Endothelial cell of umbilical vein (primary cell): ENCODE results near the gene NIN. TPM values are rescaled to one million over a fixed set of nuclear protein-coding genes. Genes with fewer than 3 reads are reported as not detected.
A peak's percentile ranks its signal among the peaks of the same experiment; 100 is the strongest.

ENCODE experiments used
- Bru-seq: library from RNA; stranded (reverse); fragments of 400-500 nt; gene quantifications from one replicate; lab custom pipeline; 2021; lab: Mats Ljungman, UMichigan
- BruChase-seq, 2 experiments: library from RNA; stranded (reverse); fragments of 400-500 nt; gene quantifications; one replicate each; lab custom pipeline; 2021; lab: Mats Ljungman, UMichigan
- BruUV-seq: library from RNA; stranded (reverse); fragments of 400-500 nt; replicated peaks from 2 replicates; lab custom pipeline; 2021; lab: Mats Ljungman, UMichigan
- CTCF ChIA-PET: fragments of 300-600, 350-600 bp; sonication (Branson Sonifier 250); formaldehyde crosslinking; loops from one replicate; lab custom pipeline; 2021; ENCODE audit warnings: antibody characterized with exemption, inconsistent platforms; lab: Charles Lee
- POLR2A ChIA-PET: fragments of 300-600, 350-600 bp; sonication (Branson Sonifier 250); formaldehyde crosslinking; loops from one replicate; lab custom pipeline; 2021; ENCODE audit warnings: antibody characterized with exemption, inconsistent platforms; lab: Charles Lee
- DNase-seq: peaks from one replicate; pipeline ENCODE4 v3.0.0-alpha.2; 2011; ENCODE audit warnings: low read depth, low spot score
- FAIRE-seq: peaks from 2 replicates; lab custom pipeline; 2011; peaks lifted over from hg19 to GRCh38; lab: Jason Lieb, UNC
- H2AFZ ChIP-seq: 2 replicates; pipeline ENCODE4 v1.6.0; 2012; ENCODE audit warnings: low read depth, low read length, control low read depth, inconsistent platforms
- H3K27ac ChIP-seq: 2 replicates; pipeline ENCODE4 v1.5.1; 2011; ENCODE audit warnings: low read depth, mild to moderate bottlenecking, control low read depth, low read length, moderate library complexity; ENCODE audit not compliant: insufficient read depth
- H3K27me3 ChIP-seq, 2 experiments: 2 replicates each; pipeline versions ENCODE4 v1.6.0 to v1.6.1; 2011; ENCODE audit warnings: low read length in 2 of 2, mixed read lengths in 1 of 2; ENCODE audit not compliant: control insufficient read depth in 2 of 2, insufficient read depth in 2 of 2
- H3K36me3 ChIP-seq, 2 experiments: 2 replicates in 1 of 2; 3 replicates in 1 of 2; pipeline ENCODE4 v1.5.1; 2011; ENCODE audit warnings: low read length in 2 of 2, mild to moderate bottlenecking in 1 of 2, moderate library complexity in 1 of 2; ENCODE audit not compliant: control insufficient read depth in 2 of 2, insufficient read depth in 2 of 2; ENCODE audit errors: extremely low read depth in 1 of 2
- H3K4me1 ChIP-seq: 3 replicates; pipeline ENCODE4 v1.5.1; 2011; ENCODE audit warnings: mild to moderate bottlenecking, low read length; ENCODE audit not compliant: control insufficient read depth, insufficient read depth; ENCODE audit errors: extremely low read depth
- H3K4me2 ChIP-seq: 2 replicates; pipeline ENCODE4 v1.6.1; 2011; ENCODE audit warnings: low read length, control low read depth, mixed read lengths; ENCODE audit not compliant: insufficient read depth
- H3K4me3 ChIP-seq, 3 experiments: fragments of 200-600 bp in 1 of 3; sonication (generic), shearing (Covaris generic) in 1 of 3; replicated peaks in 1 of 3; 2 replicates each; pipeline ENCODE4 v1.5.1; 2011 to 2016; ENCODE audit warnings: control low read depth in 3 of 3, low read length in 3 of 3, mild to moderate bottlenecking in 2 of 3, inconsistent platforms in 1 of 3, low read depth in 1 of 3, moderate library complexity in 1 of 3; ENCODE audit not compliant: insufficient read depth in 1 of 3
- H3K79me2 ChIP-seq: 2 replicates; pipeline ENCODE4 v1.6.0; 2012; ENCODE audit warnings: low read length, inconsistent platforms; ENCODE audit not compliant: control insufficient read depth, insufficient read depth
- H3K9ac ChIP-seq: replicated peaks from 2 replicates; pipeline ENCODE3; 2011; ENCODE audit warnings: low read length, control low read depth; ENCODE audit not compliant: insufficient read depth; ENCODE audit errors: extremely low read depth
- H3K9me1 ChIP-seq: replicated peaks from 3 replicates; pipeline ENCODE4 v1.6.0; 2011; ENCODE audit warnings: mild to moderate bottlenecking, low read length; ENCODE audit not compliant: control insufficient read depth, insufficient read depth; ENCODE audit errors: extremely low read depth
- H3K9me3 ChIP-seq: replicated peaks from 2 replicates; pipeline ENCODE4 v1.5.1; 2012; ENCODE audit warnings: low read length, inconsistent platforms; ENCODE audit not compliant: control insufficient read depth, insufficient read depth
- H4K20me1 ChIP-seq: replicated peaks from 2 replicates; pipeline ENCODE3; 2011; ENCODE audit warnings: mild to moderate bottlenecking, low read length; ENCODE audit not compliant: control insufficient read depth, insufficient read depth; ENCODE audit errors: extremely low read depth
- MYC ChIP-seq: IDR thresholded peaks from one replicate; pipeline ENCODE4 v1.6.1; 2011; ENCODE audit warnings: mild to moderate bottlenecking, low read depth, low read length
- POLR2A ChIP-seq: IDR thresholded peaks from 2 replicates; pipeline ENCODE4 v1.6.1; 2012; ENCODE audit warnings: low read depth, mild to moderate bottlenecking, control low read depth, low read length
- POLR2AphosphoS5 ChIP-seq: IDR thresholded peaks from 2 replicates; pipeline ENCODE4 v1.6.1; 2012; ENCODE audit warnings: low read depth, mild to moderate bottlenecking, control low read depth, low read length, moderate library complexity; ENCODE audit not compliant: insufficient read depth
- dilution Hi-C: fragments of 300-500 bp; cut with MboI; formaldehyde crosslinking; loops from one replicate; pipeline ENCODE4 v1.15.0; 2019; ENCODE audit warnings: low sequenced_read_pairs; ENCODE audit not compliant: extremely low pct_ligation_motif_present
- intact Hi-C: fragments of 100-400 bp; cut with micrococcal nuclease; formaldehyde crosslinking; loops from one replicate; pipeline ENCODE4 v1.10.0; 2022
- long read RNA-seq: library from polyadenylated mRNA; stranded (forward); transcript quantifications from one replicate; pipeline ENCODE4 v2.0.0, GENCODE V29; 2021
- polyA minus RNA-seq, 3 experiments: library from RNA; depleted of rRNA, polyadenylated mRNA; stranded (reverse); fragments of >200 nt; gene quantifications; 1 replicate in 1 of 3; 2 replicates in 2 of 3; pipeline ENCODE4 v1.2.3, GENCODE V29; 2011
- polyA plus RNA-seq, 4 experiments: library from polyadenylated mRNA; depleted of rRNA in 3 of 4; stranded (reverse) in 3 of 4; unstranded in 1 of 4; fragments of >200 nt; gene quantifications; 2 replicates each; pipeline versions ENCODE4 v1.2.1 to v1.2.3, GENCODE V29; 2011 to 2012; ENCODE audit warnings: missing spikeins in 1 of 4
- total RNA-seq: library from RNA; stranded (reverse); gene quantifications from 2 replicates; pipeline ENCODE4 v1.2.3, GENCODE V29; 2021

NIN gene, protein sequence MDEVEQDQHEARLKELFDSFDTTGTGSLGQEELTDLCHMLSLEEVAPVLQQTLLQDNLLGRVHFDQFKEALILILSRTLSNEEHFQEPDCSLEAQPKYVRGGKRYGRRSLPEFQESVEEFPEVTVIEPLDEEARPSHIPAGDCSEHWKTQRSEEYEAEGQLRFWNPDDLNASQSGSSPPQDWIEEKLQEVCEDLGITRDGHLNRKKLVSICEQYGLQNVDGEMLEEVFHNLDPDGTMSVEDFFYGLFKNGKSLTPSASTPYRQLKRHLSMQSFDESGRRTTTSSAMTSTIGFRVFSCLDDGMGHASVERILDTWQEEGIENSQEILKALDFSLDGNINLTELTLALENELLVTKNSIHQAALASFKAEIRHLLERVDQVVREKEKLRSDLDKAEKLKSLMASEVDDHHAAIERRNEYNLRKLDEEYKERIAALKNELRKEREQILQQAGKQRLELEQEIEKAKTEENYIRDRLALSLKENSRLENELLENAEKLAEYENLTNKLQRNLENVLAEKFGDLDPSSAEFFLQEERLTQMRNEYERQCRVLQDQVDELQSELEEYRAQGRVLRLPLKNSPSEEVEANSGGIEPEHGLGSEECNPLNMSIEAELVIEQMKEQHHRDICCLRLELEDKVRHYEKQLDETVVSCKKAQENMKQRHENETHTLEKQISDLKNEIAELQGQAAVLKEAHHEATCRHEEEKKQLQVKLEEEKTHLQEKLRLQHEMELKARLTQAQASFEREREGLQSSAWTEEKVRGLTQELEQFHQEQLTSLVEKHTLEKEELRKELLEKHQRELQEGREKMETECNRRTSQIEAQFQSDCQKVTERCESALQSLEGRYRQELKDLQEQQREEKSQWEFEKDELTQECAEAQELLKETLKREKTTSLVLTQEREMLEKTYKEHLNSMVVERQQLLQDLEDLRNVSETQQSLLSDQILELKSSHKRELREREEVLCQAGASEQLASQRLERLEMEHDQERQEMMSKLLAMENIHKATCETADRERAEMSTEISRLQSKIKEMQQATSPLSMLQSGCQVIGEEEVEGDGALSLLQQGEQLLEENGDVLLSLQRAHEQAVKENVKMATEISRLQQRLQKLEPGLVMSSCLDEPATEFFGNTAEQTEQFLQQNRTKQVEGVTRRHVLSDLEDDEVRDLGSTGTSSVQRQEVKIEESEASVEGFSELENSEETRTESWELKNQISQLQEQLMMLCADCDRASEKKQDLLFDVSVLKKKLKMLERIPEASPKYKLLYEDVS (N-terminal part only)
- 68.2 and 76.3 TPM in 2 replicates for total RNA-seq
- 6.5 and 7.1 TPM in 2 replicates for polyA plus RNA-seq
- 11.8 and 14.1 TPM in 2 replicates for polyA plus RNA-seq (2011; cell fraction: cytosol; rRNA removed)
- polyA plus RNA-seq (2011; cell fraction: nucleus; rRNA removed): 28.9 and 40.7 TPM in 2 replicates
- 24.6 and 38.0 TPM in 2 replicates for polyA plus RNA-seq (2012)
- polyA minus RNA-seq: 67.2 and 81.4 TPM in 2 replicates
- polyA minus RNA-seq (2011; cell fraction: cytosol; rRNA and poly(A)+ RNA removed): 7.7 TPM
- polyA minus RNA-seq (2011; cell fraction: nucleus; rRNA and poly(A)+ RNA removed): 57.7 and 69.8 TPM in 2 replicates
- percentile 88 among the genes with signal in this experiment for Bru-seq, nascent RNA
- percentile 90 among the genes with signal in this experiment for BruChase-seq, experiment 1, labeled RNA remaining after a 6-hour chase
- BruChase-seq, experiment 2, labeled RNA remaining after a 2-hour chase: percentile 83 among the genes with signal in this experiment
- long read RNA-seq, full-length matches to known transcripts: 8 of 30 reads
- long read RNA-seq, partial matches to known transcripts: 7 of 30 reads
- long read RNA-seq, other reads (novel, unspliced or antisense): 15 of 30 reads

DNA sequence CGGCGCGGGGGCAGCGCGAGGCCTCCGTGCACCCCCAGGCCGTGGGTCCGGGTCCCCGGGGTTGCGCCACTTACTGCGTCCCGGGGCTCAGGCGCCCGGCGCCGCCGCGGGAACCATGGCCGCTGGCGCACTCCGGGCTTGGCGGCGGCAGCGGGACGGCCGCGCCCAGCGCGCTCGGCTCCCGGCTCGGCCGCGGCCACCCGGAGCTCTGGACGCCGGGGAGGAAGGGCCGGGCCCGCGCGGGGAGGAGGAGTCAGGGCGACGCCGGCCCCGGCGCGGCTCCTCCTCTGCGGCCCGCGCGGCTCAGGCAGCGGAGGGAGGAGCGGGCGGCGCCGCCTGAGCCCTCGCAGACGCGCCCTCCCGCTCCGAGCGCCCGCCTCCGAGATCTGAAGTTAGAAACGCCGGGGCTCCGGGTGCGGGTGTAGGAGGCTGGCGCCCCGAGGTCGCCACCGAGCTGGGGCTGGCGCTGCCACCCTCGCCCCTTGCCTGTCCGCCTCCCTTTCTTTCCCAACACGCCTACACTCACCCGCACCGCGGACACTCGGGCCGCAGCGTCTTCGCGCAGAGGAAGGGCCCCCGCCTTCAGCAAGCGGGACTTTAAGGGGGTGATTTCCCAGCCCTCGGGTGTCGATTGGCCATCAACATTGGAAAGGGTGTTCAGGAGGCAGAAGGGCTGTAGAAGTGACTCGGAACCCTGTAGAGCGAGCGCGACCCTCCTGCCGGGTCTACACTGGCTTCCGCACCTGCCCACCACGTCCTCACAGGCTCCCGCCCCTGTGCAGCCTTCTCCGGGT lies at the start of gene NIN:
TSS of gene NIN (minus strand) at position 231 of the 794 bp plus-strand sequence. CDS start 9,106 bp downstream, outside the sequence.
- Histone ChIP-seq H3K79me2 (peaks cover 39% of the 10 kb centered on the region), H3K9me3 (no peaks in the 10 kb centered on the region), H3K36me3 (peaks cover 0 to 2% of the 10 kb centered on the region in 2 experiments), H3K9me1 (no peaks in the 10 kb centered on the region), H3K4me1 (peaks cover 20% of the 10 kb centered on the region), H3K27ac (peak within 1 kb of the TSS; percentile 61), H3K9ac (peak within 1 kb of the TSS; percentile 80), H3K27me3 (no peaks in the 10 kb centered on the region), H4K20me1 (peaks cover 11% of the 10 kb centered on the region), H3K4me2 (peak within 1 kb of the TSS; percentile 63), H2AFZ (peak within 1 kb of the TSS; percentile 98), H3K4me3 (peak within 1 kb of the TSS; percentile 67 to 92 (median 69))
- dilution Hi-C loops (no loop called here), intact Hi-C loops (loop anchor here (1.0 to 10.0 kb wide), 4 partner anchors 14 to 516 kb away; partner anchors contain the start of genes DMAC2L and L2HGDH)
- ChIA-PET CTCF (interaction anchor here (1.0 to 7.5 kb wide), 4 partner anchors 27 to 69 kb away, joined by 3 to 72 read pairs (median 12); no protein-coding TSS in a partner anchor), POLR2A (interaction anchor here (0.6 kb wide), 1 partner anchor 116 kb away, joined by 3 read pairs; no protein-coding TSS in a partner anchor)
- TF ChIP-seq POLR2A (peak; percentile 60), MYC (no peak), POLR2AphosphoS5 (peak; percentile 63)
- DNase-seq (peak; percentile 71), FAIRE-seq (peak; percentile 64)
- BruUV-seq: no TSS peak
